ENCODE data around the gene RTTN. TPM values are rescaled to one million over a fixed set of nuclear protein-coding genes. Genes with fewer than 3 reads are reported as not detected.

Gene RTTN
- polyA plus RNA-seq, 4 donors, result 0.89 to 9.0 (median 2.4) TPM

GRCh38 chr18:70221156-70221914 lies 15.8 kb upstream of the RTTN start:
- 32 to 41% (median 39%) methylated on average over 12 of the region's 12 CpGs for WGBS, 3 donors
- Histone ChIP-seq H3K27ac (ENCODE audit: low read depth in 1 of 3, low read length in 2 of 3) (no peak overlapping the region), H3K4me3 (ENCODE audit: low read depth in 1 of 3, low read length in 3 of 3) (no peak overlapping the region), H3K36me3 (ENCODE audit: control insufficient read depth in 3 of 3, insufficient read depth in 2 of 3, low read depth in 1 of 3, low read length in 3 of 3) (no peaks in the 10 kb centered on the region), H3K9me3 (ENCODE audit: control insufficient read depth in 2 of 2, insufficient read depth in 1 of 2, low read depth in 1 of 2, low read length in 1 of 2) (no peaks in the 10 kb centered on the region), H3K27me3 (ENCODE audit: control insufficient read depth in 3 of 3, insufficient read depth in 3 of 3, low read length in 3 of 3) (peaks cover 0 to 3% (median 0%) of the 10 kb centered on the region in 3 donors), H3K4me1 (ENCODE audit: control insufficient read depth in 3 of 3, insufficient read depth in 2 of 3, low read depth in 1 of 3, low read length in 2 of 3) (no peaks in the 10 kb centered on the region)
- no peak for DNase-seq
- FAIRE-seq, result no peak

- Histone ChIP-seq H3K27me3 (ENCODE audit: control insufficient read depth in 3 of 3, insufficient read depth in 3 of 3, low read length in 3 of 3) (peaks cover 0 to 3% (median 0%) of the 10 kb centered on the region in 3 donors), H3K4me3 (ENCODE audit: low read depth in 1 of 3, low read length in 3 of 3) (no peak overlapping the region), H3K36me3 (ENCODE audit: control insufficient read depth in 3 of 3, insufficient read depth in 2 of 3, low read depth in 1 of 3, low read length in 3 of 3) (no peaks in the 10 kb centered on the region), H3K4me1 (ENCODE audit: control insufficient read depth in 3 of 3, insufficient read depth in 2 of 3, low read depth in 1 of 3, low read length in 2 of 3) (no peaks in the 10 kb centered on the region), H3K9me3 (ENCODE audit: control insufficient read depth in 2 of 2, insufficient read depth in 1 of 2, low read depth in 1 of 2, low read length in 1 of 2) (no peaks in the 10 kb centered on the region), H3K27ac (ENCODE audit: low read depth in 1 of 3, low read length in 2 of 3) (no peak overlapping the region)
- DNase-seq (no peak), FAIRE-seq (no peak)
- WGBS, 3 donors, result 84 to 93% (median 93%) methylated on average over 5 of the region's 5 CpGs
Measured at GRCh38 chr18:70220628-70221027, 15.1 kb upstream of the RTTN start.

GRCh38 chr18:70219688-70220087 lies 14.2 kb upstream of the RTTN start:
- WGBS, 3 donors, result 92 to 99% (median 97%) methylated on average over 4 of the region's 4 CpGs
- Histone ChIP-seq H3K9me3 (ENCODE audit: control insufficient read depth in 2 of 2, insufficient read depth in 1 of 2, low read depth in 1 of 2, low read length in 1 of 2) (no peaks in the 10 kb centered on the region), H3K36me3 (ENCODE audit: control insufficient read depth in 3 of 3, insufficient read depth in 2 of 3, low read depth in 1 of 3, low read length in 3 of 3) (no peaks in the 10 kb centered on the region), H3K4me1 (ENCODE audit: control insufficient read depth in 3 of 3, insufficient read depth in 2 of 3, low read depth in 1 of 3, low read length in 2 of 3) (no peaks in the 10 kb centered on the region), H3K4me3 (ENCODE audit: low read depth in 1 of 3, low read length in 3 of 3) (no peak overlapping the region), H3K27ac (ENCODE audit: low read depth in 1 of 3, low read length in 2 of 3) (no peak overlapping the region), H3K27me3 (ENCODE audit: control insufficient read depth in 3 of 3, insufficient read depth in 3 of 3, low read length in 3 of 3) (peaks cover 0 to 3% (median 0%) of the 10 kb centered on the region in 3 donors)
- DNase-seq, result no peak
- FAIRE-seq, result no peak

GRCh38 chr18:70216788-70217187 lies 11.3 kb upstream of the RTTN start:
- FAIRE-seq (no peak), DNase-seq (no peak)
- no peaks in the 10 kb centered on the region for H3K9me3 ChIP-seq (ENCODE audit: control insufficient read depth in 2 of 2, insufficient read depth in 1 of 2, low read depth in 1 of 2, low read length in 1 of 2)
- 84 to 93% (median 91%) methylated on average over 2 of the region's 2 CpGs for WGBS, 3 donors
- no peaks in the 10 kb centered on the region for H3K36me3 ChIP-seq (ENCODE audit: control insufficient read depth in 3 of 3, insufficient read depth in 2 of 3, low read depth in 1 of 3, low read length in 3 of 3)
- no peak overlapping the region for H3K27ac ChIP-seq (ENCODE audit: low read depth in 1 of 3, low read length in 2 of 3)
- peaks cover 0 to 3% (median 0%) of the 10 kb centered on the region in 3 donors for H3K27me3 ChIP-seq (ENCODE audit: control insufficient read depth in 3 of 3, insufficient read depth in 3 of 3, low read length in 3 of 3)
- no peaks in the 10 kb centered on the region for H3K4me1 ChIP-seq (ENCODE audit: control insufficient read depth in 3 of 3, insufficient read depth in 2 of 3, low read depth in 1 of 3, low read length in 2 of 3)
- H3K4me3 ChIP-seq (ENCODE audit: low read depth in 1 of 3, low read length in 3 of 3), result no peak overlapping the region

- H3K9me3 ChIP-seq (ENCODE audit: control insufficient read depth in 2 of 2, insufficient read depth in 1 of 2, low read depth in 1 of 2, low read length in 1 of 2), result no peaks in the 10 kb centered on the region
Measured at GRCh38 chr18:70207181-70207580, 1.7 kb upstream of the RTTN start.

GRCh38 chr18:70200286-70200685 lies 5.2 kb downstream of the RTTN start:
- Histone ChIP-seq H3K4me1 (ENCODE audit: control insufficient read depth in 3 of 3, insufficient read depth in 2 of 3, low read depth in 1 of 3, low read length in 2 of 3) (peaks cover 0 to 2% (median 0%) of the 10 kb centered on the region in 3 donors), H3K4me3 (ENCODE audit: low read depth in 1 of 3, low read length in 3 of 3) (no peak overlapping the region), H3K9me3 (ENCODE audit: control insufficient read depth in 2 of 2, insufficient read depth in 1 of 2, low read depth in 1 of 2, low read length in 1 of 2) (no peaks in the 10 kb centered on the region), H3K27me3 (ENCODE audit: control insufficient read depth in 3 of 3, insufficient read depth in 3 of 3, low read length in 3 of 3) (no peaks in the 10 kb centered on the region), H3K27ac (ENCODE audit: low read depth in 1 of 3, low read length in 2 of 3) (no peak overlapping the region), H3K36me3 (ENCODE audit: control insufficient read depth in 3 of 3, insufficient read depth in 2 of 3, low read depth in 1 of 3, low read length in 3 of 3) (peaks cover 0 to 10% (median 3%) of the 10 kb centered on the region in 3 donors)
- 3 to 49% (median 4%) methylated on average over 1 of the region's 1 CpG for WGBS, 3 donors
- DNase-seq (no peak), FAIRE-seq (no peak)

More at GRCh38 chr18:70207181-70207580, 1.7 kb upstream of the RTTN start:
- H3K27me3 ChIP-seq (ENCODE audit: control insufficient read depth in 3 of 3, insufficient read depth in 3 of 3, low read length in 3 of 3), result no peaks in the 10 kb centered on the region
- 95 to 97% (median 96%) methylated on average over 4 of the region's 4 CpGs for WGBS, 3 donors
- no peak for FAIRE-seq
- H3K4me1 ChIP-seq (ENCODE audit: control insufficient read depth in 3 of 3, insufficient read depth in 2 of 3, low read depth in 1 of 3, low read length in 2 of 3), result peaks cover 0 to 2% (median 0%) of the 10 kb centered on the region in 3 donors
- no peak for DNase-seq
- no peak overlapping the region for H3K27ac ChIP-seq (ENCODE audit: low read depth in 1 of 3, low read length in 2 of 3)
- H3K4me3 ChIP-seq (ENCODE audit: low read depth in 1 of 3, low read length in 3 of 3), result no peak overlapping the region
- peaks cover 0 to 2% (median 0%) of the 10 kb centered on the region in 3 donors for H3K36me3 ChIP-seq (ENCODE audit: control insufficient read depth in 3 of 3, insufficient read depth in 2 of 3, low read depth in 1 of 3, low read length in 3 of 3)

GRCh38 chr18:70197844-70198243 lies 7.6 kb downstream of the RTTN start:
- 17 to 35% (median 22%) methylated on average over 3 of the region's 3 CpGs for WGBS, 3 donors
- DNase-seq (peak in 1 of 2 donors; percentile 8), FAIRE-seq (no peak)
- Histone ChIP-seq H3K9me3 (ENCODE audit: control insufficient read depth in 2 of 2, insufficient read depth in 1 of 2, low read depth in 1 of 2, low read length in 1 of 2) (no peaks in the 10 kb centered on the region), H3K4me1 (ENCODE audit: control insufficient read depth in 3 of 3, insufficient read depth in 2 of 3, low read depth in 1 of 3, low read length in 2 of 3) (no peaks in the 10 kb centered on the region), H3K27ac (ENCODE audit: low read depth in 1 of 3, low read length in 2 of 3) (no peak overlapping the region), H3K4me3 (ENCODE audit: low read depth in 1 of 3, low read length in 3 of 3) (no peak overlapping the region), H3K27me3 (ENCODE audit: control insufficient read depth in 3 of 3, insufficient read depth in 3 of 3, low read length in 3 of 3) (no peaks in the 10 kb centered on the region), H3K36me3 (ENCODE audit: control insufficient read depth in 3 of 3, insufficient read depth in 2 of 3, low read depth in 1 of 3, low read length in 3 of 3) (peaks cover 4 to 10% (median 5%) of the 10 kb centered on the region in 3 donors)

GRCh38 chr18:70197026-70197425 lies 8.5 kb downstream of the RTTN start:
- peak; percentile 26 to 27 for DNase-seq
- Histone ChIP-seq H3K27ac (ENCODE audit: low read depth in 1 of 3, low read length in 2 of 3) (no peak overlapping the region), H3K4me3 (ENCODE audit: low read depth in 1 of 3, low read length in 3 of 3) (no peak overlapping the region), H3K36me3 (ENCODE audit: control insufficient read depth in 3 of 3, insufficient read depth in 2 of 3, low read depth in 1 of 3, low read length in 3 of 3) (peaks cover 4 to 14% (median 5%) of the 10 kb centered on the region in 3 donors), H3K27me3 (ENCODE audit: control insufficient read depth in 3 of 3, insufficient read depth in 3 of 3, low read length in 3 of 3) (no peaks in the 10 kb centered on the region), H3K4me1 (ENCODE audit: control insufficient read depth in 3 of 3, insufficient read depth in 2 of 3, low read depth in 1 of 3, low read length in 2 of 3) (no peaks in the 10 kb centered on the region), H3K9me3 (ENCODE audit: control insufficient read depth in 2 of 2, insufficient read depth in 1 of 2, low read depth in 1 of 2, low read length in 1 of 2) (no peaks in the 10 kb centered on the region)
- FAIRE-seq, result no peak
- 78 to 89% (median 85%) methylated on average over 6 of the region's 6 CpGs for WGBS, 3 donors

Measured in small intestine (tissue), 7 donors.